ENCODE data around the gene NUSAP1.
"Not testable (repeated sequence)": the region's sequence is repeated elsewhere in the genome, so short reads cannot be mapped to it uniquely, and the experiment has no call there.

NUSAP1 gene

GRCh38 chr15:41416128-41416741 lies 83.6 kb downstream of the NUSAP1 start:
- Histone ChIP-seq H3K4me1 (ENCODE audit: control insufficient read depth, insufficient read depth, low read length) (peaks cover 12% of the 10 kb centered on the region), H3K36me3 (ENCODE audit: control insufficient read depth in 2 of 2, insufficient read depth in 2 of 2, low read length in 2 of 2) (no peaks in the 10 kb centered on the region), H3K9me3 (ENCODE audit: control insufficient read depth in 2 of 2, low read length in 2 of 2) (no peaks in the 10 kb centered on the region)

GRCh38 chr15:41416742-41417417 lies 84.2 kb downstream of the NUSAP1 start, which contains the start of gene RTF1:
Gene RTF1, plus strand, starts transcription at chr15:41417095. Its CDS starts 21 bp downstream, at chr15:41417116.
- H3K27ac ChIP-seq (ENCODE audit: low read length): peak within 1 kb of the TSS; percentile 78
- H3K27me3 ChIP-seq (ENCODE audit: control insufficient read depth in 1 of 2, insufficient read depth in 2 of 2, low read length in 2 of 2): no peaks in the 10 kb centered on the region
- peaks cover 12% of the 10 kb centered on the region for H3K4me1 ChIP-seq (ENCODE audit: control insufficient read depth, insufficient read depth, low read length)
- H3K4me3 ChIP-seq (ENCODE audit: low read length in 2 of 2): peak within 1 kb of the TSS; percentile 91 to 99
- H3K9me3 ChIP-seq (ENCODE audit: control insufficient read depth in 2 of 2, low read length in 2 of 2): no peaks in the 10 kb centered on the region
- H3K36me3 ChIP-seq (ENCODE audit: control insufficient read depth in 2 of 2, insufficient read depth in 2 of 2, low read length in 2 of 2): no peaks in the 10 kb centered on the region
- peak within 1 kb of the TSS; percentile 86 to 90 for H3K9ac ChIP-seq (ENCODE audit: low read length in 2 of 2)

More at GRCh38 chr15:41416128-41416741, 83.6 kb downstream of the NUSAP1 start:
- no peaks in the 10 kb centered on the region for H3K27me3 ChIP-seq (ENCODE audit: control insufficient read depth in 1 of 2, insufficient read depth in 2 of 2, low read length in 2 of 2)
- H3K27ac ChIP-seq (ENCODE audit: low read length): peak overlapping the region; percentile 78
- H3K9ac ChIP-seq (ENCODE audit: low read length in 2 of 2): peak overlapping the region; percentile 86 to 90
- H3K4me3 ChIP-seq (ENCODE audit: low read length in 2 of 2): peak overlapping the region; percentile 91 to 99

GRCh38 chr15:41417418-41418195 lies 84.9 kb downstream of the NUSAP1 start:
- peak overlapping the region; percentile 91 to 99 for H3K4me3 ChIP-seq (ENCODE audit: low read length in 2 of 2)
- peaks cover 12% of the 10 kb centered on the region for H3K4me1 ChIP-seq (ENCODE audit: control insufficient read depth, insufficient read depth, low read length)
- H3K27me3 ChIP-seq (ENCODE audit: control insufficient read depth in 1 of 2, insufficient read depth in 2 of 2, low read length in 2 of 2): no peaks in the 10 kb centered on the region
- peak overlapping the region; percentile 86 to 90 for H3K9ac ChIP-seq (ENCODE audit: low read length in 2 of 2)
- no peaks in the 10 kb centered on the region for H3K36me3 ChIP-seq (ENCODE audit: control insufficient read depth in 2 of 2, insufficient read depth in 2 of 2, low read length in 2 of 2)
- H3K27ac ChIP-seq (ENCODE audit: low read length): peak overlapping the region; percentile 78
- H3K9me3 ChIP-seq (ENCODE audit: control insufficient read depth in 2 of 2, low read length in 2 of 2): no peaks in the 10 kb centered on the region

GRCh38 chr15:41423979-41424659 lies 91.4 kb downstream of the NUSAP1 start:
- Histone ChIP-seq H3K4me1 (ENCODE audit: control insufficient read depth, insufficient read depth, low read length) (peaks cover 3% of the 10 kb centered on the region), H3K9me3 (ENCODE audit: control insufficient read depth in 2 of 2, low read length in 2 of 2) (no peaks in the 10 kb centered on the region), H3K27me3 (ENCODE audit: control insufficient read depth in 1 of 2, insufficient read depth in 2 of 2, low read length in 2 of 2) (no peaks in the 10 kb centered on the region), H3K36me3 (ENCODE audit: control insufficient read depth in 2 of 2, insufficient read depth in 2 of 2, low read length in 2 of 2) (no peaks in the 10 kb centered on the region), H3K9ac (ENCODE audit: low read length in 2 of 2) (no peak overlapping the region), H3K27ac (ENCODE audit: low read length) (no peak overlapping the region), H3K4me3 (ENCODE audit: low read length in 2 of 2) (no peak overlapping the region)

GRCh38 chr15:41424809-41425208 lies 92.1 kb downstream of the NUSAP1 start:
- Histone ChIP-seq H3K4me1 (ENCODE audit: control insufficient read depth, insufficient read depth, low read length) (peaks cover 3% of the 10 kb centered on the region), H3K9ac (ENCODE audit: low read length in 2 of 2) (no peak overlapping the region), H3K27ac (ENCODE audit: low read length) (no peak overlapping the region), H3K4me3 (ENCODE audit: low read length in 2 of 2) (no peak overlapping the region), H3K9me3 (ENCODE audit: control insufficient read depth in 2 of 2, low read length in 2 of 2) (no peaks in the 10 kb centered on the region), H3K27me3 (ENCODE audit: control insufficient read depth in 1 of 2, insufficient read depth in 2 of 2, low read length in 2 of 2) (no peaks in the 10 kb centered on the region), H3K36me3 (ENCODE audit: control insufficient read depth in 2 of 2, insufficient read depth in 2 of 2, low read length in 2 of 2) (no peaks in the 10 kb centered on the region)

GRCh38 chr15:41425907-41426306 lies 93.2 kb downstream of the NUSAP1 start:
- not testable (repeated sequence) for H3K4me3 ChIP-seq (ENCODE audit: low read length in 2 of 2); H3K36me3 ChIP-seq (ENCODE audit: control insufficient read depth in 2 of 2, insufficient read depth in 2 of 2, low read length in 2 of 2); H3K9me3 ChIP-seq (ENCODE audit: control insufficient read depth in 2 of 2, low read length in 2 of 2); H3K9ac ChIP-seq (ENCODE audit: low read length in 2 of 2); H3K27me3 ChIP-seq (ENCODE audit: control insufficient read depth in 1 of 2, insufficient read depth in 2 of 2, low read length in 2 of 2); H3K4me1 ChIP-seq (ENCODE audit: control insufficient read depth, insufficient read depth, low read length); H3K27ac ChIP-seq (ENCODE audit: low read length)

- no peaks in the 10 kb centered on the region for H3K27me3 ChIP-seq (ENCODE audit: control insufficient read depth in 1 of 2, insufficient read depth in 2 of 2, low read length in 2 of 2)
- no peak overlapping the region for H3K27ac ChIP-seq (ENCODE audit: low read length)
- no peak overlapping the region for H3K9ac ChIP-seq (ENCODE audit: low read length in 2 of 2)
- no peaks in the 10 kb centered on the region for H3K9me3 ChIP-seq (ENCODE audit: control insufficient read depth in 2 of 2, low read length in 2 of 2)
- no peaks in the 10 kb centered on the region for H3K4me1 ChIP-seq (ENCODE audit: control insufficient read depth, insufficient read depth, low read length)
- no peak overlapping the region for H3K4me3 ChIP-seq (ENCODE audit: low read length in 2 of 2)
- no peaks in the 10 kb centered on the region for H3K36me3 ChIP-seq (ENCODE audit: control insufficient read depth in 2 of 2, insufficient read depth in 2 of 2, low read length in 2 of 2)
These were observed 96.6 kb downstream of the NUSAP1 start for GRCh38 chr15:41429003-41429890.
